Adrenal gland (tissue), 12 donors: ENCODE data around the gene DST. TPM values are rescaled to one million over a fixed set of nuclear protein-coding genes. Genes with fewer than 3 reads are reported as not detected.

Source experiments
- DNase-seq, 7 donors: peaks; one replicate each; pipeline ENCODE4 v3.0.0-alpha.2; 2019 to 2020
- H3K27ac ChIP-seq, 5 donors: fragments of 200-600 bp; sonication (generic) in 4 of 5; 1 replicate in 3 of 5; 2 replicates in 2 of 5; pipeline versions ENCODE4 v1.5.1 to v1.8.0; 2016 to 2020; ENCODE audit warnings: mild to moderate bottlenecking in 1 of 5
- H3K27me3 ChIP-seq: fragments of 200-600 bp; 2 replicates; pipeline ENCODE4 v1.8.0; 2021
- H3K36me3 ChIP-seq, 2 donors: fragments of 200-600 bp; replicated peaks in 1 of 2; 1 replicate in 1 of 2; 2 replicates in 1 of 2; pipeline versions ENCODE4 v1.5.1 to v1.8.0; 2018 to 2022
- H3K4me1 ChIP-seq, 2 donors: fragments of 200-600 bp; replicated peaks in 1 of 2; 1 replicate in 1 of 2; 2 replicates in 1 of 2; pipeline versions ENCODE4 v1.5.1 to v1.8.0; 2018 to 2021
- H3K4me3 ChIP-seq, 4 donors: fragments of 200-600 bp; sonication (generic) in 3 of 4; one replicate each; pipeline ENCODE4 v1.5.1; 2016 to 2018
- H3K9me3 ChIP-seq, 3 donors: fragments of 200-600 bp; sonication (generic) in 1 of 3; replicated peaks in 1 of 3; 1 replicate in 2 of 3; 2 replicates in 1 of 3; pipeline versions ENCODE4 v1.5.1 to v1.8.0; 2016 to 2021
- CTCF ChIP-seq, 6 experiments: fragments of 450-650 bp in 4 of 6; fragments of 200-600 bp in 2 of 6; sonication (generic) in 1 of 6; IDR thresholded peaks; 1 replicate in 5 of 6; 2 replicates in 1 of 6; pipeline versions ENCODE4 v1.5.1 to v1.8.0; 2016 to 2021; ENCODE audit warnings: antibody characterized with exemption in 6 of 6, mild to moderate bottlenecking in 2 of 6, moderate library complexity in 1 of 6
- POLR2A ChIP-seq, 2 donors: fragments of 450-650 bp; IDR thresholded peaks; one replicate each; pipeline ENCODE4 v1.6.1; 2017; ENCODE audit warnings: antibody characterized with exemption in 2 of 2, mild to moderate bottlenecking in 2 of 2, moderate library complexity in 1 of 2
- WGBS, 4 donors: extraction: QIAGEN DNeasy Blood & Tissue Kit in 2 of 4; methylation state at CpG; one replicate each; pipeline versions ENCODE4 v1.1.5 to v1.1.7; 2013 to 2017; 5-methylcytosine and 5-hydroxymethylcytosine counted together
- intact Hi-C, 2 donors: fragments of 100-400 bp; cut with DNase I; formaldehyde crosslinking; loops; one replicate each; pipeline versions ENCODE4 v1.14.1 to v1.15.0; 2022 to 2023
- polyA plus RNA-seq, 3 donors: library from polyadenylated mRNA; stranded (reverse); fragments of 200-250 nt in 2 of 3; fragments of 350-450 nt in 1 of 3; fragmentation: Illumina TruSeq in 1 of 3; extraction: RNeasy Lipid Tissue Mini Kit (QIAGEN cat#74804) in 1 of 3; gene quantifications; one replicate each; pipeline ENCODE4 v1.2.3, GENCODE V29; 2013 to 2014
- total RNA-seq, 9 donors: library from RNA; depleted of rRNA in 4 of 9; stranded (reverse); fragments of >200 nt in 4 of 9; fragments of 120-200 nt in 1 of 9; fragmentation: NEBNext Ultra II Directional in 1 of 9; extraction: Animal tissue kit (Norgen Biotek cat#: 25700) in 1 of 9; gene quantifications; one replicate each; pipeline versions ENCODE4 v1.1.0 to v1.2.4, GENCODE V29; 2013 to 2023
- donor health status: healthy with polysubstance abuse.
- donor health status: Bipolar disorder and iron deficiency.
- donor health status: DM: yes; HTN: yes; CAD: no.
- donor health status: DM: no; HTN: no; CAD: no.
- donor health status: DM: no; HTN: no; CAD: no.
- donor health status: DM: yes; HTN: yes; CAD: no.

Gene DST
- total and polyA plus RNA-seq, 12 donors: 105 to 418 (median 265) TPM

DNA sequence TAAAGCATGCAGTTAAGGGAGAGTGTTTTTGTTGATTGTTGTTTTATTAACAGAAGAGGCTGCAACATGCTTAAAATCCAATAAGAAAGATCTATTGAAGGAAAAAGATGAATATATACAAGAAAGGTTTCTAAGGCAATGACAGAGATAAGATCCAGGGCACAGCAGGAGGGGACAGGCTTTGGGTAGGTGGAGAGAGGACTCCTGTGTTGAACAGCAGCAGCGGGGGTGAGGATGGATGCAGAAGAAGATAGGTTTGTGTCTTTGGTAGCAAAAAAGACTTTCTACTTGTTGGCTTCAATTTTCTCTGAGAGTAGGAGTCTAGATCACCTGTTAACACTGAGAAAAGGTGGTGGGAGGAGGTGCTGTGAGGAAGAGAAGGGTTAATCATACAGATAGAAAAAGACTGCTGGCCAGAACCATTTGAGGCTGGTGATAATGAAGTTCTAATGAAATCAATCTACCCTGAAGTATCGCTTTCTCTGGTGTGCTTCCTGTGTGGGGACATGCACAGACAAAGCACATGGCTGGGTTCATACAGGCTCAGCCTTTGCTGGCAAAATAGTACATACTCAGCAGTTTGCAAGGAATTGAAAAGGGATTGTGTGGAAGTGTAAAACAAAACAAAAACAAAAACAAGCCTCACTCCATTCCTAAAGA, 17.2 kb upstream of the DST start:
- DNase-seq: no peak
- peaks cover 0 to 30% of the 10 kb centered on the region in 2 donors for H3K4me1 ChIP-seq
- TF ChIP-seq CTCF (IDR thresholded peaks at IDR 0.05) (no peak), POLR2A (IDR thresholded peaks at IDR 0.05) (no peak)
- WGBS, 4 donors: 63 to 82% (median 77%) methylated on average over 2 of the region's 2 CpGs
- intact Hi-C loops: no loop called here
- no peaks in the 10 kb centered on the region for H3K36me3 ChIP-seq
- H3K9me3 ChIP-seq: no peaks in the 10 kb centered on the region
- H3K4me3 ChIP-seq: no peak overlapping the region
- no peak overlapping the region for H3K27ac ChIP-seq
- no peaks in the 10 kb centered on the region for H3K27me3 ChIP-seq

DNA sequence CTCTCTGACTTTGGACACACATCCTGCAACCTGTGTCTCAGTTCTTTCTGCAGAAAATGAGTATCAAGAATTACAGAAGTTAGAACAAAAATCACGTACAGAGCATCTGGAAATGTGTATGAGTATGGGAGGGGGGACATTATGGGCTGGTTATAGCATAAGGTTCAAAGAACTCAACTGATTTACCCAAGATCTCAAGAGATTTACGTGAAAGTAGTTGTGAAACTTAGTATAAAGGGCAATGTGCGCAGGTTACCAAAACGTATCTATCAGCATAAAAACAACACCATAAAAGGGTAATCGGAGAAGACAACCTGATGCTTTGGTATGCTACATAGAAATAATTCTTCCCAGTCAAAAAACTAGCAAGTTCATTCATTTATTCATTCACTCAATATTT, 15.6 kb upstream of the DST start:
- no peaks in the 10 kb centered on the region for H3K36me3 ChIP-seq
- no peak overlapping the region for H3K4me3 ChIP-seq
- intact Hi-C loops: no loop called here
- DNase-seq: no peak
- peaks cover 0 to 30% of the 10 kb centered on the region in 2 donors for H3K4me1 ChIP-seq
- H3K27me3 ChIP-seq: no peaks in the 10 kb centered on the region
- TF ChIP-seq CTCF (IDR thresholded peaks at IDR 0.05) (no peak), POLR2A (IDR thresholded peaks at IDR 0.05) (no peak)
- WGBS, 4 donors: 90 to 95% (median 93%) methylated on average over 5 of the region's 5 CpGs
- no peaks in the 10 kb centered on the region for H3K9me3 ChIP-seq
- H3K27ac ChIP-seq: no peak overlapping the region

- Histone ChIP-seq H3K9me3 (no peaks in the 10 kb centered on the region), H3K4me1 (peaks cover 5 to 30% of the 10 kb centered on the region in 2 donors), H3K27ac (no peak overlapping the region), H3K36me3 (no peaks in the 10 kb centered on the region), H3K4me3 (no peak overlapping the region), H3K27me3 (no peaks in the 10 kb centered on the region)
- WGBS, 4 donors: 71 to 81% (median 80%) methylated on average over 3 of the region's 3 CpGs
- TF ChIP-seq POLR2A (IDR thresholded peaks at IDR 0.05): no peak
- no peak for TF ChIP-seq CTCF (IDR thresholded peaks at IDR 0.05)
- intact Hi-C loops: no loop called here
- DNase-seq: no peak
Measured at GRCh38 chr6:56657354-56657753, 14.7 kb upstream of the DST start.

GRCh38 chr6:56656466-56656865, 13.8 kb upstream of the DST start:
- no peak for TF ChIP-seq CTCF (IDR thresholded peaks at IDR 0.05)
- TF ChIP-seq POLR2A (IDR thresholded peaks at IDR 0.05): no peak
- DNase-seq: no peak
- intact Hi-C loops: no loop called here
- no peaks in the 10 kb centered on the region for H3K27me3 ChIP-seq
- H3K4me3 ChIP-seq: no peak overlapping the region
- no peaks in the 10 kb centered on the region for H3K9me3 ChIP-seq
- no peak overlapping the region for H3K27ac ChIP-seq
- peaks cover 5 to 30% of the 10 kb centered on the region in 2 donors for H3K4me1 ChIP-seq
- H3K36me3 ChIP-seq: no peaks in the 10 kb centered on the region
